ENCODE data around the gene DAZL.

DAZL gene

GRCh38 chr3:16583551-16583950 is 21.7 kb downstream of the DAZL start:
- no peak overlapping the region for H3K27ac Mint-ChIP-seq
- H3K4me1 Mint-ChIP-seq = no peaks in the 10 kb centered on the region
- DNase-seq = no peak
- no peaks in the 10 kb centered on the region for H3K27me3 Mint-ChIP-seq (ENCODE audit: low read depth, poor library complexity)
- no peak overlapping the region for H3K4me3 Mint-ChIP-seq
- H3K9me3 Mint-ChIP-seq = peaks cover 16% of the 10 kb centered on the region
- no peak for TF ChIP-seq CTCF (IDR thresholded peaks at IDR 0.05)
- no peaks in the 10 kb centered on the region for H3K36me3 Mint-ChIP-seq (ENCODE audit: low read depth)

- no peak for DNase-seq
- Mint-ChIP-seq H3K4me1 (no peaks in the 10 kb centered on the region), H3K4me3 (no peak overlapping the region), H3K36me3 (ENCODE audit: low read depth) (no peaks in the 10 kb centered on the region), H3K27ac (no peak overlapping the region), H3K9me3 (peaks cover 7% of the 10 kb centered on the region), H3K27me3 (ENCODE audit: low read depth, poor library complexity) (no peaks in the 10 kb centered on the region)
- TF ChIP-seq CTCF (IDR thresholded peaks at IDR 0.05) = no peak
Measured at GRCh38 chr3:16570113-16570512, 35.1 kb downstream of the DAZL start.

GRCh38 chr3:16568532-16568931 is 36.7 kb downstream of the DAZL start:
- no peaks in the 10 kb centered on the region for H3K4me1 Mint-ChIP-seq

GRCh38 chr3:16568115-16568514 is 37.1 kb downstream of the DAZL start:
- Mint-ChIP-seq H3K4me1 (no peaks in the 10 kb centered on the region), H3K4me3 (no peak overlapping the region), H3K27ac (no peak overlapping the region), H3K9me3 (peaks cover 20% of the 10 kb centered on the region), H3K36me3 (ENCODE audit: low read depth) (peaks cover 6% of the 10 kb centered on the region), H3K27me3 (ENCODE audit: low read depth, poor library complexity) (no peaks in the 10 kb centered on the region)
- no peak for DNase-seq
- no peak for TF ChIP-seq CTCF (IDR thresholded peaks at IDR 0.05)

More at GRCh38 chr3:16568532-16568931, 36.7 kb downstream of the DAZL start:
- Mint-ChIP-seq H3K4me3 (no peak overlapping the region), H3K36me3 (ENCODE audit: low read depth) (peaks cover 6% of the 10 kb centered on the region), H3K27ac (no peak overlapping the region), H3K9me3 (peaks cover 16% of the 10 kb centered on the region), H3K27me3 (ENCODE audit: low read depth, poor library complexity) (no peaks in the 10 kb centered on the region)
- no peak for TF ChIP-seq CTCF (IDR thresholded peaks at IDR 0.05)
- no peak for DNase-seq

GRCh38 chr3:16559653-16560365 is 45.4 kb downstream of the DAZL start:
- peaks cover 22% of the 10 kb centered on the region for H3K27me3 Mint-ChIP-seq (ENCODE audit: low read depth, poor library complexity)

More at GRCh38 chr3:16559653-16560365, 45.4 kb downstream of the DAZL start:
- TF ChIP-seq CTCF (IDR thresholded peaks at IDR 0.05) = no peak
- no peak for DNase-seq
- H3K27ac Mint-ChIP-seq = no peak overlapping the region
- peaks cover 7% of the 10 kb centered on the region for H3K4me1 Mint-ChIP-seq
- H3K4me3 Mint-ChIP-seq = no peak overlapping the region
- peaks cover 27% of the 10 kb centered on the region for H3K9me3 Mint-ChIP-seq
- H3K36me3 Mint-ChIP-seq (ENCODE audit: low read depth) = peaks cover 6% of the 10 kb centered on the region
